GM23338 (cell line): ENCODE results near the gene ANAPC2. TPM values are rescaled to one million over a fixed set of nuclear protein-coding genes. Genes with fewer than 3 reads are reported as not detected.
"Not testable (repeated sequence)": the region's sequence is repeated elsewhere in the genome, so short reads cannot be mapped to it uniquely, and the experiment has no call there.

Experiments used
- ATAC-seq: fragments of 200-7000 bp; cut with Tn5 transposase; 3 replicates; pipeline ENCODE4 v1.9.1; 2020
- DNase-seq: peaks from one replicate; pipeline ENCODE4 v3.0.0-alpha.2; 2015; ENCODE audit warnings: low spot score
- H2AFZ ChIP-seq: fragments of 200-600 bp; sonication (generic); 2 replicates; pipeline ENCODE4 v1.8.0; 2016; ENCODE audit warnings: antibody characterized with exemption, mild to moderate bottlenecking, moderate library complexity
- H3F3A ChIP-seq: fragments of 200-600 bp; sonication (generic); replicated peaks from 2 replicates; pipeline ENCODE4 v1.8.0; 2017; ENCODE audit warnings: antibody characterized with exemption, mixed run types, low read depth
- H3K27ac ChIP-seq: fragments of 200-600 bp; sonication (generic); 2 replicates; pipeline ENCODE4 v1.6.1; 2016; ENCODE audit warnings: low read depth
- H3K27me3 ChIP-seq: fragments of 200-600 bp; sonication (generic); 2 replicates; pipeline ENCODE4 v1.8.0; 2016; ENCODE audit warnings: mild to moderate bottlenecking, mixed run types, moderate library complexity; ENCODE audit not compliant: insufficient read depth
- H3K36me3 ChIP-seq: fragments of 200-600 bp; sonication (generic); 2 replicates; pipeline ENCODE4 v1.8.0; 2016; ENCODE audit warnings: mild to moderate bottlenecking; ENCODE audit not compliant: insufficient read depth
- H3K4me1 ChIP-seq: fragments of 200-600 bp; sonication (generic); 2 replicates; pipeline ENCODE4 v1.8.0; 2016; ENCODE audit warnings: mild to moderate bottlenecking, moderate library complexity; ENCODE audit not compliant: insufficient read depth
- H3K4me2 ChIP-seq: fragments of 200-600 bp; sonication (generic); 2 replicates; pipeline ENCODE4 v1.7.1; 2017; ENCODE audit warnings: mixed run types
- H3K4me3 ChIP-seq: fragments of 200-600 bp; sonication (generic); 2 replicates; pipeline ENCODE4 v1.6.1; 2016; ENCODE audit warnings: mixed run types
- H3K79me2 ChIP-seq: fragments of 200-600 bp; sonication (generic); replicated peaks from 2 replicates; pipeline ENCODE4 v1.8.0; 2017; ENCODE audit warnings: mild to moderate bottlenecking; ENCODE audit not compliant: insufficient read depth
- H3K9me2 ChIP-seq: fragments of 200-600 bp; sonication (generic); 2 replicates; pipeline ENCODE4 v1.8.0; 2017; ENCODE audit not compliant: insufficient read depth
- H4K20me1 ChIP-seq: fragments of 200-600 bp; sonication (generic); replicated peaks from 2 replicates; pipeline ENCODE4 v1.8.0; 2017; ENCODE audit warnings: mild to moderate bottlenecking; ENCODE audit not compliant: insufficient read depth
- H3K27ac Mint-ChIP-seq: 2 replicates; pipeline ENCODE4 v1.8.0; 2020; ENCODE audit warnings: inconsistent platforms, mild to moderate bottlenecking, moderate library complexity, mixed read lengths
- H3K27me3 Mint-ChIP-seq: 3 replicates; pipeline ENCODE4 v1.8.0; 2022; ENCODE audit warnings: low read depth, mild to moderate bottlenecking, moderate library complexity, mixed read lengths, inconsistent platforms; ENCODE audit not compliant: insufficient read depth, poor library complexity
- H3K36me3 Mint-ChIP-seq: 3 replicates; pipeline ENCODE4 v1.8.0; 2021; ENCODE audit warnings: low read depth, mild to moderate bottlenecking, inconsistent platforms, moderate library complexity, mixed read lengths
- H3K4me1 Mint-ChIP-seq: 3 replicates; pipeline ENCODE4 v1.8.0; 2020; ENCODE audit warnings: mild to moderate bottlenecking, inconsistent platforms, mixed read lengths
- H3K4me3 Mint-ChIP-seq: 3 replicates; pipeline ENCODE4 v1.8.0; 2021; ENCODE audit warnings: moderate library complexity, mild to moderate bottlenecking, inconsistent platforms, mixed read lengths
- H3K9me3 Mint-ChIP-seq: 3 replicates; pipeline ENCODE4 v1.8.0; 2020; ENCODE audit warnings: moderate library complexity, mild to moderate bottlenecking, inconsistent platforms, mixed read lengths
- CTCF ChIP-seq, 2 experiments: fragments of 200-600 bp in 1 of 2; sonication (generic) in 1 of 2; conservative IDR thresholded peaks; 2 replicates each; pipeline versions ENCODE4 v1.5.1 to v1.6.1; 2016 to 2017; ENCODE audit warnings: antibody characterized with exemption in 2 of 2, low read depth in 2 of 2, mild to moderate bottlenecking in 2 of 2, moderate library complexity in 1 of 2
- EZH2 ChIP-seq: fragments of 200-600 bp; sonication (generic); IDR thresholded peaks from one replicate; pipeline ENCODE4 v1.8.0; 2017; ENCODE audit warnings: antibody characterized with exemption, mild to moderate bottlenecking, low read depth; ENCODE audit not compliant: unreplicated experiment
- EZH2phosphoT487 ChIP-seq: fragments of 200-600 bp; sonication (generic); IDR thresholded peaks from one replicate; pipeline ENCODE4 v1.8.1; 2018; ENCODE audit warnings: antibody characterized with exemption; ENCODE audit not compliant: unreplicated experiment
- JUNB ChIP-seq: IDR thresholded peaks from one replicate; pipeline ENCODE4 v1.6.1; 2016; ENCODE audit warnings: antibody characterized with exemption; ENCODE audit not compliant: unreplicated experiment
- NANOG ChIP-seq: IDR thresholded peaks from 2 replicates; pipeline ENCODE4 v1.6.1; 2016; ENCODE audit warnings: antibody characterized with exemption, borderline replicate concordance
- POLR2AphosphoS5 ChIP-seq: IDR thresholded peaks from 2 replicates; pipeline ENCODE4 v1.6.1; 2016; ENCODE audit warnings: antibody characterized with exemption, low read depth
- REST ChIP-seq: IDR thresholded peaks from one replicate; pipeline ENCODE4 v1.6.1; 2018; ENCODE audit warnings: antibody characterized with exemption; ENCODE audit not compliant: unreplicated experiment
- STAT1 ChIP-seq: IDR thresholded peaks from one replicate; pipeline ENCODE4 v1.6.1; 2016; ENCODE audit warnings: antibody characterized with exemption; ENCODE audit not compliant: unreplicated experiment
- ZNF331 ChIP-seq: fragments of 250-450 bp; sonication (Bioruptor Pico); IDR thresholded peaks from 2 replicates; pipeline ENCODE4 v1.5.0; 2020; ENCODE audit warnings: low read depth, mild to moderate bottlenecking, moderate library complexity
- polyA plus RNA-seq: library from polyadenylated mRNA; unstranded; fragments of >200 nt; fragmentation: Nextera tagmentation; extraction: Ambion mirVana; gene quantifications from 2 replicates; pipeline ENCODE4 v1.2.1, GENCODE V29; 2016
- total RNA-seq: library from RNA; depleted of rRNA; stranded (reverse); fragments of >200 nt; shearing (Covaris generic); gene quantifications from 2 replicates; pipeline ENCODE4 v1.2.3, GENCODE V29; 2014

Gene ANAPC2
- total and polyA plus RNA-seq, 2 experiments from 2014 or later, result 16.4 to 42.9 TPM

GRCh38 chr9:137135154-137135553, 53.2 kb downstream of the ANAPC2 start:
- Histone ChIP-seq H3K4me1 (peaks cover 12% of the 10 kb centered on the region), H3K27me3 (peaks cover 51% of the 10 kb centered on the region)
- not testable (repeated sequence) for DNase-seq, H3K36me3 Mint-ChIP-seq, ATAC-seq, H3K36me3 ChIP-seq, H3K79me2 ChIP-seq, H3K4me3 ChIP-seq, H2AFZ ChIP-seq, H3K27ac Mint-ChIP-seq, H4K20me1 ChIP-seq, H3K4me3 Mint-ChIP-seq, H3K27ac ChIP-seq, H3F3A ChIP-seq, H3K9me2 ChIP-seq, H3K4me2 ChIP-seq, H3K9me3 Mint-ChIP-seq
- peaks cover 10% of the 10 kb centered on the region for H3K4me1 Mint-ChIP-seq
- peaks cover 48% of the 10 kb centered on the region for H3K27me3 Mint-ChIP-seq

GRCh38 chr9:137134191-137134590, 54.2 kb downstream of the ANAPC2 start:
- TF ChIP-seq EZH2phosphoT487 (no peak), REST (no peak), EZH2 (no peak), JUNB (no peak), CTCF (conservative IDR thresholded peaks at IDR 0.05; ENCODE audit: low read depth in 2 of 2) (no peak), STAT1 (no peak), NANOG (no peak), ZNF331 (CRISPR knock-in tag) (no peak), POLR2AphosphoS5 (no peak)

More at GRCh38 chr9:137134191-137134590, 54.2 kb downstream of the ANAPC2 start:
- Histone ChIP-seq H3K27ac (no peak overlapping the region), H3K4me2 (no peak overlapping the region), H3K4me3 (no peak overlapping the region), H3K4me1 (peaks cover 12% of the 10 kb centered on the region), H3K36me3 (no peaks in the 10 kb centered on the region), H3K79me2 (no peaks in the 10 kb centered on the region), H2AFZ (no peak overlapping the region), H4K20me1 (no peaks in the 10 kb centered on the region), H3K9me2 (no peaks in the 10 kb centered on the region), H3K27me3 (peaks cover 41% of the 10 kb centered on the region), H3F3A (no peaks in the 10 kb centered on the region)
- H3K36me3 Mint-ChIP-seq, result no peaks in the 10 kb centered on the region
- no peaks in the 10 kb centered on the region for H3K9me3 Mint-ChIP-seq
- no peak overlapping the region for H3K4me3 Mint-ChIP-seq
- DNase-seq (no peak), ATAC-seq (no peak)
- peaks cover 39% of the 10 kb centered on the region for H3K27me3 Mint-ChIP-seq
- peaks cover 7% of the 10 kb centered on the region; the same call in 2 of the 3 replicates for H3K4me1 Mint-ChIP-seq
- H3K27ac Mint-ChIP-seq, result no peak overlapping the region
